HepG2 (cell line): ENCODE measurements around the gene SGCD. TPM values are rescaled to one million over a fixed set of nuclear protein-coding genes. Genes with fewer than 3 reads are reported as not detected.

Source experiments
- ATAC-seq: fragments of 200-7000 bp; cut with Tn5 transposase; 3 replicates; pipeline ENCODE4 v1.9.1; 2020; ENCODE audit warnings: mild to moderate bottlenecking, moderate library complexity
- BruUV-seq: library from RNA; stranded (reverse); fragments of 400-500 nt; replicated peaks from 2 replicates; lab custom pipeline; 2021; lab: Mats Ljungman, UMichigan
- CTCF ChIA-PET: fragments of 300-600 bp; formaldehyde crosslinking; extraction: SDS; loops from one replicate; lab custom pipeline; 2021; ENCODE audit warnings: low total read pairs, inconsistent platforms, low intra/inter-chr PET ratio; lab: Yijun Ruan, JAX
- POLR2A ChIA-PET: fragments of 350-600 bp; sonication (Branson Sonifier 250); formaldehyde crosslinking; loops from one replicate; lab custom pipeline; 2020; ENCODE audit warnings: antibody characterized with exemption, inconsistent platforms; lab: Yijun Ruan, JAX
- DNase-seq: peaks from one replicate; pipeline ENCODE4 v3.0.0-alpha.2; 2015; ENCODE audit warnings: low spot score
- FAIRE-seq: peaks from 3 replicates; lab custom pipeline; 2011; peaks lifted over from hg19 to GRCh38; lab: Jason Lieb, UNC
- H2AFZ ChIP-seq: one replicate; pipeline ENCODE4 v1.6.1; 2011; ENCODE audit warnings: low read length, inconsistent platforms
- H3K27ac ChIP-seq: fragments of 300-600 bp; 3 replicates; pipeline ENCODE4 v1.8.0; 2011; ENCODE audit warnings: mixed run types, mild to moderate bottlenecking, mixed read lengths, low read length, inconsistent platforms; ENCODE audit not compliant: insufficient read depth; ENCODE audit errors: extremely low read length
- H3K27me3 ChIP-seq, 2 experiments: fragments of 200-600 bp in 1 of 2; 2 replicates in 1 of 2; 3 replicates in 1 of 2; pipeline versions ENCODE4 v1.6.0 to v1.8.0; 2011; ENCODE audit warnings: low read length in 2 of 2, mild to moderate bottlenecking in 2 of 2, moderate library complexity in 2 of 2, inconsistent platforms in 1 of 2; ENCODE audit not compliant: insufficient read depth in 2 of 2, control insufficient read depth in 1 of 2
- H3K36me3 ChIP-seq, 2 experiments: fragments of 200-600 bp in 1 of 2; replicated peaks in 1 of 2; 2 replicates in 1 of 2; 3 replicates in 1 of 2; pipeline versions ENCODE4 v1.5.1 to v1.8.0; 2011; ENCODE audit warnings: low read length in 2 of 2, inconsistent platforms in 1 of 2; ENCODE audit not compliant: insufficient read depth in 2 of 2, control insufficient read depth in 1 of 2
- H3K4me1 ChIP-seq: 2 replicates; pipeline ENCODE4 v1.5.1; 2012; ENCODE audit warnings: low read length, inconsistent platforms; ENCODE audit not compliant: insufficient read depth
- H3K4me2 ChIP-seq: 2 replicates; pipeline ENCODE4 v1.6.0; 2011; ENCODE audit warnings: low read depth, low read length, inconsistent platforms
- H3K4me3 ChIP-seq, 3 experiments: fragments of 200-600 bp in 1 of 3; sonication (generic), shearing (Covaris generic) in 1 of 3; replicated peaks in 1 of 3; 2 replicates each; pipeline ENCODE4 v1.5.1; 2011 to 2016; ENCODE audit warnings: low read length in 3 of 3, inconsistent platforms in 2 of 3, low read depth in 2 of 3, mild to moderate bottlenecking in 2 of 3, control low read depth in 1 of 3, mixed read lengths in 1 of 3; ENCODE audit not compliant: insufficient read depth in 1 of 3
- H3K79me2 ChIP-seq: one replicate; pipeline ENCODE4 v1.6.1; 2011; ENCODE audit warnings: low read length, inconsistent platforms; ENCODE audit not compliant: insufficient read depth
- H3K9ac ChIP-seq: 2 replicates; pipeline ENCODE4 v1.6.0; 2011; ENCODE audit warnings: mild to moderate bottlenecking, low read depth, low read length, inconsistent platforms; ENCODE audit not compliant: insufficient read depth
- H3K9me3 ChIP-seq: 2 replicates; pipeline ENCODE4 v1.5.1; 2012; ENCODE audit warnings: mild to moderate bottlenecking, low read length
- H4K20me1 ChIP-seq: 2 replicates; pipeline ENCODE4 v1.6.0; 2011; ENCODE audit warnings: inconsistent platforms, mild to moderate bottlenecking, low read length, moderate library complexity; ENCODE audit not compliant: insufficient read depth
- MAFG ChIP-seq: sonication (generic); formaldehyde crosslinking; IDR thresholded peaks from 2 replicates; pipeline ENCODE4 v1.5.1; 2020; ENCODE audit warnings: mild to moderate bottlenecking, missing genetic modification reagents
- TEAD2 ChIP-seq: sonication (generic); formaldehyde crosslinking; IDR thresholded peaks from 2 replicates; pipeline ENCODE4 v1.9.0; 2021; ENCODE audit warnings: missing genetic modification reagents
- ZC3H13 ChIP-seq: sonication (generic); formaldehyde crosslinking; IDR thresholded peaks from 2 replicates; pipeline ENCODE4 v1.8.1; 2023; ENCODE audit warnings: mild to moderate bottlenecking, missing genetic modification reagents, moderate library complexity
- ZFP91 ChIP-seq: sonication (generic); formaldehyde crosslinking; IDR thresholded peaks from 2 replicates; pipeline ENCODE4 v1.9.0; 2022; ENCODE audit warnings: missing genetic modification reagents, mild to moderate bottlenecking, borderline replicate concordance
- ZNF788 ChIP-seq: sonication (generic); formaldehyde crosslinking; IDR thresholded peaks from 2 replicates; pipeline ENCODE4 v1.5.0; 2020; ENCODE audit warnings: mild to moderate bottlenecking, missing genetic modification reagents, borderline replicate concordance
- ZNF850 ChIP-seq: sonication (generic); formaldehyde crosslinking; conservative IDR thresholded peaks from 2 replicates; pipeline ENCODE4 v1.9.0; 2021; ENCODE audit warnings: mild to moderate bottlenecking, missing genetic modification reagents
- WGBS: methylation state at CpG from one replicate; pipeline ENCODE4 v1.1.6; 2017; ENCODE audit warnings: low lambda C conversion rate; 5-methylcytosine and 5-hydroxymethylcytosine counted together
- in situ Hi-C: cut with HindIII; loops from 2 replicates; pipeline ENCODE4 v1.10.0; 2017; ENCODE audit warnings: low pct_unique_long_range_greater_than_20kb; ENCODE audit not compliant: extremely low pct_ligation_motif_present
- intact Hi-C: fragments of 100-400 bp; cut with micrococcal nuclease; formaldehyde crosslinking; loops from one replicate; pipeline ENCODE4 v1.10.0; 2022; ENCODE audit not compliant: unreplicated experiment
- polyA plus RNA-seq, 8 experiments: library from polyadenylated mRNA; depleted of rRNA in 3 of 8; stranded (reverse) in 7 of 8; unstranded in 1 of 8; fragments of >200 nt; fragmentation: Illumina TruSeq in 4 of 8; extraction: Trizol in 4 of 8; gene quantifications; 2 replicates each; pipeline versions ENCODE4 v1.2.1 to v1.2.3, GENCODE V29; 2011 to 2016; ENCODE audit warnings: low read depth in 4 of 8, missing spikeins in 1 of 8, mixed read lengths in 1 of 8; ENCODE audit not compliant: insufficient read depth in 1 of 8
- total RNA-seq, 5 experiments: library from RNA; depleted of rRNA; stranded (reverse); fragments of >200 nt; fragmentation: Illumina TruSeq; extraction: Trizol; gene quantifications; 2 replicates each; pipeline ENCODE4 v1.2.3, GENCODE V29; 2016; ENCODE audit warnings: low read depth in 1 of 5
- TF ChIP-seq, protein P1 (sequence below): sonication (generic); formaldehyde crosslinking; IDR thresholded peaks from 2 replicates; pipeline ENCODE4 v1.5.0; 2020; ENCODE audit warnings: missing genetic modification reagents
- TF ChIP-seq, protein P2 (sequence below): sonication (generic); formaldehyde crosslinking; IDR thresholded peaks from 2 replicates; pipeline ENCODE4 v1.5.0; 2020; ENCODE audit warnings: mild to moderate bottlenecking, missing genetic modification reagents

SGCD gene
- total and polyA plus RNA-seq, 2 of the 13 experiments (the other 11 are each of a cell fraction or from before 2014, with no cell fraction given) = not detected

DNA sequence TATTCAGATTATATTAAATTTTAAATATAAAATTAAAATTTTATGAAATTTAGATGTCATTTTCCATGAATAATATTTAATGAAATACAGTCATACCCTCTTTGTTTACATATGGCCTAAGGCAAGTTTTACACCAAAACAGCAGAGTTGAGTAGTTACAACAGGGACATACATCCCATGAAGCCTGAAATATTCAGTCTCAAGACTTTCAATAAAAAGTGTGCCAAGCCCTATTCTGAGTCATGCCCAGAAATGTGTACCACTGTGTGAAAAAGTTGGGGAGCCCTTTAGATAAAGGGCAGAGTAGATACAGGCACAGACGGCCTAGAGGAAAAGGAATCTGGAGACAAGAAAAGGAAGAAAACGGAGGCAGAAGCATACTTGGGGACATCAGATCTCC lies 261.3 kb downstream of the SGCD start:
- Histone ChIP-seq H3K4me1 (no peaks in the 10 kb centered on the region), H3K27ac (no peak overlapping the region), H3K27me3 (no peaks in the 10 kb centered on the region), H3K4me3 (no peak overlapping the region), H4K20me1 (no peaks in the 10 kb centered on the region), H2AFZ (no peak overlapping the region), H3K36me3 (no peaks in the 10 kb centered on the region), H3K79me2 (no peaks in the 10 kb centered on the region), H3K9me3 (no peaks in the 10 kb centered on the region), H3K9ac (no peak overlapping the region), H3K4me2 (no peak overlapping the region)
- in situ Hi-C loops = no loop called here
- FAIRE-seq = no peak
- no peak for TF ChIP-seq TEAD2
- no peak for TF ChIP-seq MAFG (CRISPR knock-in tag)
- TF ChIP-seq, protein P1, sequence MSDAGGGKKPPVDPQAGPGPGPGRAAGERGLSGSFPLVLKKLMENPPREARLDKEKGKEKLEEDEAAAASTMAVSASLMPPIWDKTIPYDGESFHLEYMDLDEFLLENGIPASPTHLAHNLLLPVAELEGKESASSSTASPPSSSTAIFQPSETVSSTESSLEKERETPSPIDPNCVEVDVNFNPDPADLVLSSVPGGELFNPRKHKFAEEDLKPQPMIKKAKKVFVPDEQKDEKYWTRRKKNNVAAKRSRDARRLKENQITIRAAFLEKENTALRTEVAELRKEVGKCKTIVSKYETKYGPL (CRISPR knock-in tag) = no peak
- TF ChIP-seq ZNF850 = no peak
- TF ChIP-seq ZFP91 = no peak
- TF ChIP-seq, protein P2, sequence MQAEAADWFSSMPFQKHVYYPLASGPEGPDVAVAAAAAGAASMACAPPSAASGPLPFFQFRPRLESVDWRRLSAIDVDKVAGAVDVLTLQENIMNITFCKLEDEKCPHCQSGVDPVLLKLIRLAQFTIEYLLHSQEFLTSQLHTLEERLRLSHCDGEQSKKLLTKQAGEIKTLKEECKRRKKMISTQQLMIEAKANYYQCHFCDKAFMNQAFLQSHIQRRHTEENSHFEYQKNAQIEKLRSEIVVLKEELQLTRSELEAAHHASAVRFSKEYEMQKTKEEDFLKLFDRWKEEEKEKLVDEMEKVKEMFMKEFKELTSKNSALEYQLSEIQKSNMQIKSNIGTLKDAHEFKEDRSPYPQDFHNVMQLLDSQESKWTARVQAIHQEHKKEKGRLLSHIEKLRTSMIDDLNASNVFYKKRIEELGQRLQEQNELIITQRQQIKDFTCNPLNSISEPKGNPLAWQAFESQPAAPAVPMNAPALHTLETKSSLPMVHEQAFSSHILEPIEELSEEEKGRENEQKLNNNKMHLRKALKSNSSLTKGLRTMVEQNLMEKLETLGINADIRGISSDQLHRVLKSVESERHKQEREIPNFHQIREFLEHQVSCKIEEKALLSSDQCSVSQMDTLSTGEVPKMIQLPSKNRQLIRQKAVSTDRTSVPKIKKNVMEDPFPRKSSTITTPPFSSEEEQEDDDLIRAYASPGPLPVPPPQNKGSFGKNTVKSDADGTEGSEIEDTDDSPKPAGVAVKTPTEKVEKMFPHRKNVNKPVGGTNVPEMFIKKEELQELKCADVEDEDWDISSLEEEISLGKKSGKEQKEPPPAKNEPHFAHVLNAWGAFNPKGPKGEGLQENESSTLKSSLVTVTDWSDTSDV (CRISPR knock-in tag) = no peak
- TF ChIP-seq ZC3H13 (CRISPR knock-in tag) = no peak
- TF ChIP-seq ZNF788 (CRISPR knock-in tag) = no peak
- DNase-seq = no peak
- ATAC-seq = no peak
- no TSS peak for BruUV-seq
- WGBS = 48% methylated on average over 2 of the region's 2 CpGs
- POLR2A ChIA-PET = no interaction called here
- intact Hi-C loops = no loop called here
- CTCF ChIA-PET = no interaction called here
